Upper lobe of left lung (tissue), 6 donors: ENCODE results near the gene GFPT2. TPM values are rescaled to one million over a fixed set of nuclear protein-coding genes. Genes with fewer than 3 reads are reported as not detected.

ENCODE experiments used
- ATAC-seq, 2 donors: fragments of 200-7000 bp; cut with Tn5 transposase; one replicate each; pipeline ENCODE4 v1.9.1; 2022; ENCODE audit warnings: mild to moderate bottlenecking in 2 of 2, moderate library complexity in 2 of 2; ENCODE audit not compliant: low FRiP score in 2 of 2
- DNase-seq, 2 donors: peaks; one replicate each; pipeline ENCODE4 v3.0.0-alpha.2; 2019 to 2020
- H3K27ac ChIP-seq, 4 donors: fragments of 200-600 bp; sonication (generic); one replicate each; pipeline ENCODE4 v1.5.1; 2016 to 2019
- H3K27me3 ChIP-seq, 4 donors: fragments of 200-600 bp; sonication (generic); one replicate each; pipeline ENCODE4 v1.5.1; 2017 to 2019
- H3K36me3 ChIP-seq, 4 donors: fragments of 200-600 bp; sonication (generic); one replicate each; pipeline ENCODE4 v1.5.1; 2016 to 2019
- H3K4me1 ChIP-seq, 4 donors: fragments of 200-600 bp; sonication (generic); one replicate each; pipeline ENCODE4 v1.5.1; 2018 to 2019
- H3K4me3 ChIP-seq, 4 donors: fragments of 200-600 bp; sonication (generic); one replicate each; pipeline ENCODE4 v1.5.1; 2017 to 2019; ENCODE audit warnings: mild to moderate bottlenecking in 2 of 4, moderate library complexity in 1 of 4
- H3K9me3 ChIP-seq, 4 donors: fragments of 200-600 bp; sonication (generic); one replicate each; pipeline ENCODE4 v1.5.1; 2018 to 2019
- CTCF ChIP-seq, 6 experiments: fragments of 450-650 bp in 4 of 6; fragments of 200-600 bp in 2 of 6; sonication (generic) in 2 of 6; IDR thresholded peaks; one replicate each; pipeline ENCODE4 v1.5.1; 2016 to 2019; ENCODE audit warnings: antibody characterized with exemption in 6 of 6
- EP300 ChIP-seq, 4 donors: sonication (generic); formaldehyde crosslinking; IDR thresholded peaks; one replicate each; pipeline ENCODE4 v1.5.1; 2017; ENCODE audit warnings: antibody characterized with exemption in 4 of 4, control low read depth in 2 of 4
- POLR2A ChIP-seq, 4 donors: fragments of 450-650 bp; IDR thresholded peaks; one replicate each; pipeline ENCODE4 v1.5.1; 2016 to 2017; ENCODE audit warnings: antibody characterized with exemption in 4 of 4, mild to moderate bottlenecking in 2 of 4
- POLR2AphosphoS5 ChIP-seq, 2 donors: sonication (generic); formaldehyde crosslinking; IDR thresholded peaks; one replicate each; pipeline ENCODE4 v1.5.1; 2017; ENCODE audit warnings: antibody characterized with exemption in 2 of 2
- WGBS, 2 donors: methylation state at CpG; one replicate each; pipeline ENCODE4 v1.1.5; 2017 to 2018; 5-methylcytosine and 5-hydroxymethylcytosine counted together
- total RNA-seq, 6 donors: library from RNA; depleted of rRNA in 4 of 6; stranded (reverse); fragments of >200 nt in 4 of 6; gene quantifications; one replicate each; pipeline versions ENCODE4 v1.1.0 to v1.2.1, GENCODE V29; 2016 to 2021
- donor health status: DM: no; HTN: no; CAD: no; lungs with moderate emphysema.
- donor health status: DM: no; HTN: yes; CAD: no; lungs with severe emphysema.

The GFPT2 gene
- total RNA-seq, 6 donors from 2014 or later = 6.8 to 35.4 (median 18.0) TPM

- no peaks in the 10 kb centered on the region for H3K9me3 ChIP-seq
- no peaks in the 10 kb centered on the region for H3K36me3 ChIP-seq
- TF ChIP-seq POLR2AphosphoS5 (IDR thresholded peaks at IDR 0.05) = no peak
- no peak overlapping the region for H3K27ac ChIP-seq
- ATAC-seq (no peak), DNase-seq (no peak)
- peaks cover 0 to 19% (median 10%) of the 10 kb centered on the region in 4 donors for H3K27me3 ChIP-seq
- no peak overlapping the region for H3K4me3 ChIP-seq
- peaks cover 19 to 26% (median 22%) of the 10 kb centered on the region in 4 donors for H3K4me1 ChIP-seq
- 93% methylated on average over 8 of the region's 8 CpGs for WGBS, 2 donors
Measured at GRCh38 chr5:180349391-180349790, 3.7 kb downstream of the GFPT2 start.

- no peak overlapping the region for H3K27ac ChIP-seq
- ATAC-seq (no peak), DNase-seq (no peak)
- H3K4me3 ChIP-seq = no peak overlapping the region
- peaks cover 0 to 17% (median 10%) of the 10 kb centered on the region in 4 donors for H3K27me3 ChIP-seq
- no peaks in the 10 kb centered on the region for H3K36me3 ChIP-seq
- 94% methylated on average over 3 to 7 of the region's 7 CpGs for WGBS, 2 donors
- H3K4me1 ChIP-seq = peaks cover 10 to 25% (median 12%) of the 10 kb centered on the region in 4 donors
- TF ChIP-seq CTCF (IDR thresholded peaks at IDR 0.05) = no peak
- no peak for TF ChIP-seq POLR2AphosphoS5 (IDR thresholded peaks at IDR 0.05)
- no peak for TF ChIP-seq POLR2A (IDR thresholded peaks at IDR 0.05)
- no peak for TF ChIP-seq EP300 (IDR thresholded peaks at IDR 0.05)
- H3K9me3 ChIP-seq = no peaks in the 10 kb centered on the region
Measured at GRCh38 chr5:180348336-180348735, 4.8 kb downstream of the GFPT2 start.

- no peak for TF ChIP-seq POLR2AphosphoS5 (IDR thresholded peaks at IDR 0.05)
- no peak for TF ChIP-seq EP300 (IDR thresholded peaks at IDR 0.05)
- no peak for TF ChIP-seq CTCF (IDR thresholded peaks at IDR 0.05)
- TF ChIP-seq POLR2A (IDR thresholded peaks at IDR 0.05) = no peak
- peaks cover 7 to 19% (median 8%) of the 10 kb centered on the region in 4 donors for H3K4me1 ChIP-seq
- no peak overlapping the region for H3K27ac ChIP-seq
- no peak for ATAC-seq
- no peak overlapping the region for H3K4me3 ChIP-seq
- H3K9me3 ChIP-seq = no peaks in the 10 kb centered on the region
- WGBS, 2 donors = 85 to 91% methylated on average over 10 of the region's 10 CpGs
- no peaks in the 10 kb centered on the region for H3K36me3 ChIP-seq
- DNase-seq = no peak
- peaks cover 0 to 10% (median 6%) of the 10 kb centered on the region in 4 donors for H3K27me3 ChIP-seq
Measured at GRCh38 chr5:180347702-180348101, 5.4 kb downstream of the GFPT2 start.

GRCh38 chr5:180346358-180346757, 6.8 kb downstream of the GFPT2 start:
- H3K36me3 ChIP-seq = no peaks in the 10 kb centered on the region
- ATAC-seq (no peak), DNase-seq (no peak)
- H3K27me3 ChIP-seq = no peaks in the 10 kb centered on the region
- 94 to 96% methylated on average over 14 of the region's 14 CpGs for WGBS, 2 donors
- TF ChIP-seq CTCF (IDR thresholded peaks at IDR 0.05) (no peak), POLR2AphosphoS5 (IDR thresholded peaks at IDR 0.05) (no peak), POLR2A (IDR thresholded peaks at IDR 0.05) (no peak), EP300 (IDR thresholded peaks at IDR 0.05) (no peak)
- H3K9me3 ChIP-seq = no peaks in the 10 kb centered on the region
- no peak overlapping the region for H3K4me3 ChIP-seq
- H3K27ac ChIP-seq = no peak overlapping the region
- peaks cover 0 to 10% (median 0%) of the 10 kb centered on the region in 4 donors for H3K4me1 ChIP-seq

- TF ChIP-seq POLR2AphosphoS5 (IDR thresholded peaks at IDR 0.05) (no peak), CTCF (IDR thresholded peaks at IDR 0.05) (no peak), POLR2A (IDR thresholded peaks at IDR 0.05) (no peak), EP300 (IDR thresholded peaks at IDR 0.05) (no peak)
- peaks cover 0 to 10% (median 0%) of the 10 kb centered on the region in 4 donors for H3K4me1 ChIP-seq
Measured at GRCh38 chr5:180345781-180346180, 7.4 kb downstream of the GFPT2 start.

More at GRCh38 chr5:180345781-180346180, 7.4 kb downstream of the GFPT2 start:
- Histone ChIP-seq H3K9me3 (no peaks in the 10 kb centered on the region), H3K4me3 (no peak overlapping the region), H3K36me3 (no peaks in the 10 kb centered on the region), H3K27ac (no peak overlapping the region), H3K27me3 (no peaks in the 10 kb centered on the region)
- DNase-seq (no peak), ATAC-seq (no peak)
- WGBS, 2 donors = 88 to 90% methylated on average over 2 to 8 of the region's 8 CpGs
